ENCODE results near the gene FRMPD4. TPM values are rescaled to one million over a fixed set of nuclear protein-coding genes. Genes with fewer than 3 reads are reported as not detected.

The FRMPD4 gene
- total RNA-seq, 1 experiment from 2014 or later, result not detected

DNA sequence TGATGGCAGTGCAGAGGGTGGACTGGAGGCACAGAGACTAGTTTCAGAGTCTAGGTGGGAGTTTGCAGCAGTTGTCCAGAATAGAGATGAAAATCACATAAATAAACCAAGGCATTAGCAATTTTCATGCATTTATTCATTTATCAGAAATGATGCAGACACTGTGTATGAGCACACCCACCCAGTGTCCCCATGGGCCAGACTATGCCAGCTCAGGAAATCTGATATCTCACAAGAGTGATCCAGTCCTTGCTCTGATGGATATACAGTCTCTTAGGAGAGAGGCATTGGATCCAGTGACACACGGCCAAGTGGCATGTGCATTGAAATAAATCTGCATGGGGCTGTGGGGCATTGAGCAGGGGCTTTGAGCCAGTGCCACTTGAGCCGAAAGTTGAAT, 228.2 kb downstream of the FRMPD4 start:
- no peaks in the 10 kb centered on the region for H3K36me3 ChIP-seq (ENCODE audit: insufficient read depth, low read length)
- no peaks in the 10 kb centered on the region for H3K9me3 ChIP-seq (ENCODE audit: low read length)
- no peak overlapping the region for H2AFZ ChIP-seq (ENCODE audit: low read length)
- no peaks in the 10 kb centered on the region for H3K9me2 ChIP-seq (replicated peaks; ENCODE audit: insufficient read depth, low read length)
- no peaks in the 10 kb centered on the region for H4K20me1 ChIP-seq (ENCODE audit: insufficient read depth, low read depth, low read length)
- no peak overlapping the region for H3K4me3 ChIP-seq (ENCODE audit: low read length)
- no peaks in the 10 kb centered on the region for H3K27me3 ChIP-seq (ENCODE audit: low read length)
- H3K9ac ChIP-seq (ENCODE audit: low read length), result no peak overlapping the region
- no peaks in the 10 kb centered on the region for H3K79me2 ChIP-seq (ENCODE audit: low read length)
- no peaks in the 10 kb centered on the region for H3K4me1 ChIP-seq (ENCODE audit: low read length)
- no peak for DNase-seq
- H3K27ac ChIP-seq (ENCODE audit: low read length), result no peak overlapping the region
- H3K4me2 ChIP-seq (ENCODE audit: low read depth, low read length, poor library complexity, severe bottlenecking), result no peak overlapping the region

GRCh38 chrX:12367254-12367653, 229.0 kb downstream of the FRMPD4 start:
- no peaks in the 10 kb centered on the region for H3K79me2 ChIP-seq (ENCODE audit: low read length)
- H3K4me1 ChIP-seq (ENCODE audit: low read length), result no peaks in the 10 kb centered on the region
- H3K27ac ChIP-seq (ENCODE audit: low read length), result no peak overlapping the region
- no peaks in the 10 kb centered on the region for H3K9me2 ChIP-seq (replicated peaks; ENCODE audit: insufficient read depth, low read length)
- H3K9me3 ChIP-seq (ENCODE audit: low read length), result no peaks in the 10 kb centered on the region
- no peaks in the 10 kb centered on the region for H3K27me3 ChIP-seq (ENCODE audit: low read length)
- no peak overlapping the region for H3K9ac ChIP-seq (ENCODE audit: low read length)
- H3K4me3 ChIP-seq (ENCODE audit: low read length), result no peak overlapping the region
- H3K4me2 ChIP-seq (ENCODE audit: low read depth, low read length, poor library complexity, severe bottlenecking), result no peak overlapping the region
- DNase-seq, result no peak
- H4K20me1 ChIP-seq (ENCODE audit: insufficient read depth, low read depth, low read length), result no peaks in the 10 kb centered on the region
- no peaks in the 10 kb centered on the region for H3K36me3 ChIP-seq (ENCODE audit: insufficient read depth, low read length)
- no peak overlapping the region; the same call in 1 of the 2 replicates for H2AFZ ChIP-seq (ENCODE audit: low read length)

DNA sequence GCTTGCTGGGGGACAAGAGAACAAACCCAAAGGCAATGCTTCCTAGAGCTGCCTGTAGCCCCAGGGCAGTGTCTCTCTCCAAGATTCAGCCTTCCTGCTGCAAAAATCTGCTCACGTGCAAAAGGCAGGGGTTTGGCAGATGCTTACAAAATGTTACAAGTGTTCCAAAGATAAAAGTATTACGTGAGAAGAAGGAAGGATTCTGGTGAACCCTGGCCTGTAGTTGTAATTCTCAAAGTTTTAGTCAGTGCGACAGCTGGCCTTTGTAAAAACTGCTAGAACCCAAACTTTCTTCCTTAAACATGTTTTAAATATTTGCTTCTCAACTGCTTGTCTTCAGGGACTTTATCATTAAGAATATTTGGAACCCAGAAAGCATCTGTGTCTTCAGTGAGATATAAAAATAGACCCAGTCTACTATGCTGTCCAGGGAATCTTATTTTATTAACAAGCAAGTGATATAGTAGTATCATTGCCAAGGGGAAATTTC, 232.3 kb downstream of the FRMPD4 start:
- Histone ChIP-seq H3K27ac (ENCODE audit: low read length) (no peak overlapping the region), H3K4me3 (ENCODE audit: low read length) (no peak overlapping the region), H3K36me3 (ENCODE audit: insufficient read depth, low read length) (no peaks in the 10 kb centered on the region), H3K9ac (ENCODE audit: low read length) (no peak overlapping the region), H3K79me2 (ENCODE audit: low read length) (no peaks in the 10 kb centered on the region), H3K27me3 (ENCODE audit: low read length) (no peaks in the 10 kb centered on the region), H3K9me2 (replicated peaks; ENCODE audit: insufficient read depth, low read length) (no peaks in the 10 kb centered on the region), H3K4me1 (ENCODE audit: low read length) (no peaks in the 10 kb centered on the region), H3K4me2 (ENCODE audit: low read depth, low read length, poor library complexity, severe bottlenecking) (no peak overlapping the region), H2AFZ (ENCODE audit: low read length) (no peak overlapping the region), H4K20me1 (ENCODE audit: insufficient read depth, low read depth, low read length) (no peaks in the 10 kb centered on the region), H3K9me3 (ENCODE audit: low read length) (no peaks in the 10 kb centered on the region)
- no peak for DNase-seq

GRCh38 chrX:12372111-12372510, 233.8 kb downstream of the FRMPD4 start:
- no peak overlapping the region for H3K4me2 ChIP-seq (ENCODE audit: low read depth, low read length, poor library complexity, severe bottlenecking)
- H3K9me3 ChIP-seq (ENCODE audit: low read length), result no peaks in the 10 kb centered on the region
- DNase-seq, result no peak
- no peaks in the 10 kb centered on the region for H3K9me2 ChIP-seq (replicated peaks; ENCODE audit: insufficient read depth, low read length)
- no peaks in the 10 kb centered on the region for H4K20me1 ChIP-seq (ENCODE audit: insufficient read depth, low read depth, low read length)
- H3K79me2 ChIP-seq (ENCODE audit: low read length), result no peaks in the 10 kb centered on the region
- H3K27me3 ChIP-seq (ENCODE audit: low read length), result no peaks in the 10 kb centered on the region
- H2AFZ ChIP-seq (ENCODE audit: low read length), result no peak overlapping the region
- no peaks in the 10 kb centered on the region for H3K4me1 ChIP-seq (ENCODE audit: low read length)
- H3K36me3 ChIP-seq (ENCODE audit: insufficient read depth, low read length), result no peaks in the 10 kb centered on the region
- H3K4me3 ChIP-seq (ENCODE audit: low read length), result no peak overlapping the region
- no peak overlapping the region for H3K27ac ChIP-seq (ENCODE audit: low read length)
- H3K9ac ChIP-seq (ENCODE audit: low read length), result no peak overlapping the region

GRCh38 chrX:12374286-12374685, 236.0 kb downstream of the FRMPD4 start:
- Histone ChIP-seq H3K27me3 (ENCODE audit: low read length) (no peaks in the 10 kb centered on the region), H3K4me3 (ENCODE audit: low read length) (no peak overlapping the region), H4K20me1 (ENCODE audit: insufficient read depth, low read depth, low read length) (no peaks in the 10 kb centered on the region), H3K79me2 (ENCODE audit: low read length) (no peaks in the 10 kb centered on the region), H3K4me1 (ENCODE audit: low read length) (no peaks in the 10 kb centered on the region), H3K27ac (ENCODE audit: low read length) (no peak overlapping the region), H3K9ac (ENCODE audit: low read length) (no peak overlapping the region), H3K9me3 (ENCODE audit: low read length) (no peaks in the 10 kb centered on the region), H3K9me2 (replicated peaks; ENCODE audit: insufficient read depth, low read length) (no peaks in the 10 kb centered on the region), H3K4me2 (ENCODE audit: low read depth, low read length, poor library complexity, severe bottlenecking) (no peak overlapping the region), H2AFZ (ENCODE audit: low read length) (no peak overlapping the region), H3K36me3 (ENCODE audit: insufficient read depth, low read length) (no peaks in the 10 kb centered on the region)
- no peak for DNase-seq

- H3K9ac ChIP-seq (ENCODE audit: low read length), result no peak overlapping the region
- H3K9me3 ChIP-seq (ENCODE audit: low read length), result no peaks in the 10 kb centered on the region
- H3K36me3 ChIP-seq (ENCODE audit: insufficient read depth, low read length), result no peaks in the 10 kb centered on the region
Measured at GRCh38 chrX:12378253-12378652, 240.0 kb downstream of the FRMPD4 start.

DNA sequence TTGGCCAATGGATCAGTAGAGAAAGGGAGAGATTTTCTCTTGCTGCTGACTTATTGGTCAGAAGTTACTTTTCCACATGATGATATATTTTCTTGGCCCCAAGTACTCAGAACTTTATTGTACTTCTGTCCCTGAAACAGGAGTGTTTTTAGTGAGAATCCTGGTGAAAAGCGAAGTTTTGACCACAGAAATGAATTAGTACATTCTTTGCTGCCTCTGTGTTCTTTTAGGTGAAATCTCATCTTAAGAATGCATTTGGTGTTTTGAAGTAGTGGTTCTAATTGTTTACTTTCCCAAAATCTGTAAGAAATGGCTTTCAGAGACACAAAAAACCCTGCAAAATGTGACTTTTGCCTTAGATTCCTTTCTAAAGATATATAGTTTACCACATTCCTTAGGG, 240.4 kb downstream of the FRMPD4 start:
- no peaks in the 10 kb centered on the region for H3K9me3 ChIP-seq (ENCODE audit: low read length)
- H3K4me2 ChIP-seq (ENCODE audit: low read depth, low read length, poor library complexity, severe bottlenecking), result no peak overlapping the region
- no peaks in the 10 kb centered on the region for H3K79me2 ChIP-seq (ENCODE audit: low read length)
- H3K27ac ChIP-seq (ENCODE audit: low read length), result no peak overlapping the region
- no peaks in the 10 kb centered on the region for H3K4me1 ChIP-seq (ENCODE audit: low read length)
- H3K27me3 ChIP-seq (ENCODE audit: low read length), result no peaks in the 10 kb centered on the region
- H3K36me3 ChIP-seq (ENCODE audit: insufficient read depth, low read length), result no peaks in the 10 kb centered on the region
- H3K9me2 ChIP-seq (replicated peaks; ENCODE audit: insufficient read depth, low read length), result no peaks in the 10 kb centered on the region
- no peak overlapping the region for H2AFZ ChIP-seq (ENCODE audit: low read length)
- H3K4me3 ChIP-seq (ENCODE audit: low read length), result no peak overlapping the region
- no peaks in the 10 kb centered on the region for H4K20me1 ChIP-seq (ENCODE audit: insufficient read depth, low read depth, low read length)
- DNase-seq, result no peak
- no peak overlapping the region for H3K9ac ChIP-seq (ENCODE audit: low read length)

More at GRCh38 chrX:12378253-12378652, 240.0 kb downstream of the FRMPD4 start:
- H4K20me1 ChIP-seq (ENCODE audit: insufficient read depth, low read depth, low read length), result no peaks in the 10 kb centered on the region
- no peak overlapping the region for H3K4me3 ChIP-seq (ENCODE audit: low read length)
- H3K4me1 ChIP-seq (ENCODE audit: low read length), result no peaks in the 10 kb centered on the region
- no peaks in the 10 kb centered on the region for H3K9me2 ChIP-seq (replicated peaks; ENCODE audit: insufficient read depth, low read length)
- DNase-seq, result no peak
- H3K27ac ChIP-seq (ENCODE audit: low read length), result no peak overlapping the region
- no peak overlapping the region for H2AFZ ChIP-seq (ENCODE audit: low read length)
- H3K27me3 ChIP-seq (ENCODE audit: low read length), result no peaks in the 10 kb centered on the region
- H3K4me2 ChIP-seq (ENCODE audit: low read depth, low read length, poor library complexity, severe bottlenecking), result no peak overlapping the region
- no peaks in the 10 kb centered on the region for H3K79me2 ChIP-seq (ENCODE audit: low read length)

- H3K36me3 ChIP-seq (ENCODE audit: insufficient read depth, low read length), result no peaks in the 10 kb centered on the region
- no peaks in the 10 kb centered on the region for H3K79me2 ChIP-seq (ENCODE audit: low read length)
- H3K27me3 ChIP-seq (ENCODE audit: low read length), result no peaks in the 10 kb centered on the region
- no peaks in the 10 kb centered on the region for H3K9me2 ChIP-seq (replicated peaks; ENCODE audit: insufficient read depth, low read length)
- no peak overlapping the region for H3K27ac ChIP-seq (ENCODE audit: low read length)
- no peak overlapping the region for H3K4me3 ChIP-seq (ENCODE audit: low read length)
- no peak overlapping the region for H2AFZ ChIP-seq (ENCODE audit: low read length)
- DNase-seq, result no peak
- no peaks in the 10 kb centered on the region for H3K4me1 ChIP-seq (ENCODE audit: low read length)
- H4K20me1 ChIP-seq (ENCODE audit: insufficient read depth, low read depth, low read length), result no peaks in the 10 kb centered on the region
- no peak overlapping the region for H3K9ac ChIP-seq (ENCODE audit: low read length)
- no peaks in the 10 kb centered on the region for H3K9me3 ChIP-seq (ENCODE audit: low read length)
- no peak overlapping the region for H3K4me2 ChIP-seq (ENCODE audit: low read depth, low read length, poor library complexity, severe bottlenecking)
Measured at GRCh38 chrX:12379671-12380070, 241.4 kb downstream of the FRMPD4 start.

DNA sequence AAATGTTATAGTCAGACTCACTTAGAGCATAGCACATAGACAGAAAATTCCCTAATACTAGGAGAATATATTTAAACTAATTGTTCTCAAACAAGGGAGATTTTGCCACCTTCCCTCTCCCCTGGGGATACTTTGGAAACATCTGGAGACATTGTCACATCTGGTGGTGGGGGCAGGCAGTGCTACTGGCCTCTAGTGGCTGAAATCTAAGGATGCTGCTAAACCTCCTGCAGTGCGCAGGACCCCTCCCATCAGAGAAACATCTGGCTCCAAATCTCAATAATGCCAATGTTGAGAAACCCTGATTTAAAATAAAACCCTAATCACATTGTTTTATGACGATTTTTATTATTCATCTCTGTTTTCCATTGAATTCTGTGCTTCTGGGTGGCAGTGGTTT, 244.9 kb downstream of the FRMPD4 start:
- Histone ChIP-seq H3K27me3 (ENCODE audit: low read length) (no peaks in the 10 kb centered on the region), H3K27ac (ENCODE audit: low read length) (no peak overlapping the region), H3K36me3 (ENCODE audit: insufficient read depth, low read length) (no peaks in the 10 kb centered on the region), H2AFZ (ENCODE audit: low read length) (no peak overlapping the region), H4K20me1 (ENCODE audit: insufficient read depth, low read depth, low read length) (no peaks in the 10 kb centered on the region), H3K4me1 (ENCODE audit: low read length) (no peaks in the 10 kb centered on the region), H3K79me2 (ENCODE audit: low read length) (no peaks in the 10 kb centered on the region), H3K4me3 (ENCODE audit: low read length) (no peak overlapping the region), H3K9ac (ENCODE audit: low read length) (no peak overlapping the region), H3K4me2 (ENCODE audit: low read depth, low read length, poor library complexity, severe bottlenecking) (no peak overlapping the region), H3K9me2 (replicated peaks; ENCODE audit: insufficient read depth, low read length) (no peaks in the 10 kb centered on the region), H3K9me3 (ENCODE audit: low read length) (no peaks in the 10 kb centered on the region)
- no peak for DNase-seq

All from Karpas-422 (cell line).